Measurements from ENCODE around the gene SLC48A1.

Gene SLC48A1

GRCh38 chr12:47773062-47773857 lies at the start of gene SLC48A1:
SLC48A1 (plus strand) TSS chr12:47773238; CDS start chr12:47773305, 67 bp downstream.
- peak; percentile 54 for DNase-seq (ENCODE audit: low read depth)

- DNase-seq (ENCODE audit: low read depth), result no peak
Observed at GRCh38 chr12:47725091-47725772, 47.8 kb upstream of the SLC48A1 start, which contains the start of gene ENDOU. ENDOU (minus strand) TSS chr12:47725490; CDS start chr12:47725413, 77 bp downstream.

GRCh38 chr12:47725893-47726292 lies 47.1 kb upstream of the SLC48A1 start:
- no peak for DNase-seq (ENCODE audit: low read depth)

GRCh38 chr12:47729233-47729632 lies 43.8 kb upstream of the SLC48A1 start:
- DNase-seq (ENCODE audit: low read depth), result no peak

GRCh38 chr12:47730341-47730744 lies 42.7 kb upstream of the SLC48A1 start:
- DNase-seq (ENCODE audit: low read depth), result no peak

- no peak for DNase-seq (ENCODE audit: low read depth)
Observed at GRCh38 chr12:47731723-47732122, 41.3 kb upstream of the SLC48A1 start.

GRCh38 chr12:47732504-47732903 lies 40.5 kb upstream of the SLC48A1 start:
- DNase-seq (ENCODE audit: low read depth), result no peak

- DNase-seq (ENCODE audit: low read depth), result no peak
Observed at GRCh38 chr12:47733142-47733541, 39.9 kb upstream of the SLC48A1 start.

- no peak for DNase-seq (ENCODE audit: low read depth)
Observed at GRCh38 chr12:47734725-47735480, 38.1 kb upstream of the SLC48A1 start.

- no peak for DNase-seq (ENCODE audit: low read depth)
Observed at GRCh38 chr12:47735649-47736048, 37.4 kb upstream of the SLC48A1 start.

- no peak for DNase-seq (ENCODE audit: low read depth)
Observed at GRCh38 chr12:47736216-47736615, 36.8 kb upstream of the SLC48A1 start.

GRCh38 chr12:47736877-47737676 lies 36.0 kb upstream of the SLC48A1 start:
- DNase-seq (ENCODE audit: low read depth), result no peak

- no peak for DNase-seq (ENCODE audit: low read depth)
Observed at GRCh38 chr12:47737936-47738594, 35.0 kb upstream of the SLC48A1 start.

GRCh38 chr12:47739297-47739696 lies 33.7 kb upstream of the SLC48A1 start:
- no peak for DNase-seq (ENCODE audit: low read depth)

GRCh38 chr12:47739979-47740378 lies 33.1 kb upstream of the SLC48A1 start:
- no peak for DNase-seq (ENCODE audit: low read depth)

- no peak for DNase-seq (ENCODE audit: low read depth)
Observed at GRCh38 chr12:47740606-47741339, 32.3 kb upstream of the SLC48A1 start.

- peak; percentile 38 for DNase-seq (ENCODE audit: low read depth)
Observed at GRCh38 chr12:47741340-47741703, 31.7 kb upstream of the SLC48A1 start.

- peak; percentile 58 for DNase-seq (ENCODE audit: low read depth)
Observed at GRCh38 chr12:47742253-47742825, 30.7 kb upstream of the SLC48A1 start.

- no peak for DNase-seq (ENCODE audit: low read depth)
Observed at GRCh38 chr12:47743311-47743860, 29.7 kb upstream of the SLC48A1 start.
